IMR-90 (cell line): ENCODE results near the gene GARIN5A.

Experiments
- BHLHE40 ChIP-seq: fragments of 150-350 bp; IDR thresholded peaks from 2 replicates; pipeline ENCODE4 v1.6.1; 2016; ENCODE audit warnings: mild to moderate bottlenecking, low read depth, low read length
- CEBPB ChIP-seq: IDR thresholded peaks from 2 replicates; pipeline ENCODE4 v1.6.1; 2012; ENCODE audit warnings: low read depth, low read length, improper control_type of control experiment
- MAFK ChIP-seq: IDR thresholded peaks from 2 replicates; pipeline ENCODE4 v1.6.1; 2012; ENCODE audit warnings: low read depth, low read length, improper control_type of control experiment
- MXI1 ChIP-seq: IDR thresholded peaks from 2 replicates; pipeline ENCODE4 v1.6.1; 2012; ENCODE audit warnings: low read depth, mild to moderate bottlenecking, low read length, moderate library complexity, borderline replicate concordance
- NFE2L2 ChIP-seq: fragments of 150-350 bp; IDR thresholded peaks from 2 replicates; pipeline ENCODE4 v1.6.1; 2016; ENCODE audit warnings: low read depth, mild to moderate bottlenecking, low read length
- POLR2A ChIP-seq: IDR thresholded peaks from 2 replicates; pipeline ENCODE4 v1.6.1; 2012; ENCODE audit warnings: mild to moderate bottlenecking, low read depth, low read length
- RAD21 ChIP-seq: IDR thresholded peaks from 2 replicates; pipeline ENCODE4 v1.6.1; 2012; ENCODE audit warnings: low read length, improper control_type of control experiment
- USF2 ChIP-seq: fragments of 150-350 bp; IDR thresholded peaks from 2 replicates; pipeline ENCODE4 v1.6.1; 2017; ENCODE audit warnings: mild to moderate bottlenecking, antibody characterized with exemption, low read length, low read depth
- TF ChIP-seq, protein P1 (sequence below): conservative IDR thresholded peaks from 2 replicates; pipeline ENCODE4 v1.5.1; 2012; ENCODE audit warnings: mild to moderate bottlenecking, low read depth, low read length, improper control_type of control experiment
- TF ChIP-seq, protein P2 (sequence below): fragments of 150-350 bp; IDR thresholded peaks from 2 replicates; pipeline ENCODE4 v1.6.1; 2016; ENCODE audit warnings: low read depth, mild to moderate bottlenecking, low read length, moderate library complexity, borderline replicate concordance

GRCh38 chr19:50485284-50485955 lies 8.8 kb upstream of the GARIN5A start:
- TF ChIP-seq BHLHE40: no peak
- TF ChIP-seq, protein P1, sequence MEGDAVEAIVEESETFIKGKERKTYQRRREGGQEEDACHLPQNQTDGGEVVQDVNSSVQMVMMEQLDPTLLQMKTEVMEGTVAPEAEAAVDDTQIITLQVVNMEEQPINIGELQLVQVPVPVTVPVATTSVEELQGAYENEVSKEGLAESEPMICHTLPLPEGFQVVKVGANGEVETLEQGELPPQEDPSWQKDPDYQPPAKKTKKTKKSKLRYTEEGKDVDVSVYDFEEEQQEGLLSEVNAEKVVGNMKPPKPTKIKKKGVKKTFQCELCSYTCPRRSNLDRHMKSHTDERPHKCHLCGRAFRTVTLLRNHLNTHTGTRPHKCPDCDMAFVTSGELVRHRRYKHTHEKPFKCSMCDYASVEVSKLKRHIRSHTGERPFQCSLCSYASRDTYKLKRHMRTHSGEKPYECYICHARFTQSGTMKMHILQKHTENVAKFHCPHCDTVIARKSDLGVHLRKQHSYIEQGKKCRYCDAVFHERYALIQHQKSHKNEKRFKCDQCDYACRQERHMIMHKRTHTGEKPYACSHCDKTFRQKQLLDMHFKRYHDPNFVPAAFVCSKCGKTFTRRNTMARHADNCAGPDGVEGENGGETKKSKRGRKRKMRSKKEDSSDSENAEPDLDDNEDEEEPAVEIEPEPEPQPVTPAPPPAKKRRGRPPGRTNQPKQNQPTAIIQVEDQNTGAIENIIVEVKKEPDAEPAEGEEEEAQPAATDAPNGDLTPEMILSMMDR: no peak
- TF ChIP-seq USF2: no peak
- TF ChIP-seq MAFK: no peak
- no peak for TF ChIP-seq POLR2A
- no peak for TF ChIP-seq RAD21
- TF ChIP-seq CEBPB: no peak
- no peak for TF ChIP-seq NFE2L2
- TF ChIP-seq MXI1: no peak
- TF ChIP-seq, protein P2, sequence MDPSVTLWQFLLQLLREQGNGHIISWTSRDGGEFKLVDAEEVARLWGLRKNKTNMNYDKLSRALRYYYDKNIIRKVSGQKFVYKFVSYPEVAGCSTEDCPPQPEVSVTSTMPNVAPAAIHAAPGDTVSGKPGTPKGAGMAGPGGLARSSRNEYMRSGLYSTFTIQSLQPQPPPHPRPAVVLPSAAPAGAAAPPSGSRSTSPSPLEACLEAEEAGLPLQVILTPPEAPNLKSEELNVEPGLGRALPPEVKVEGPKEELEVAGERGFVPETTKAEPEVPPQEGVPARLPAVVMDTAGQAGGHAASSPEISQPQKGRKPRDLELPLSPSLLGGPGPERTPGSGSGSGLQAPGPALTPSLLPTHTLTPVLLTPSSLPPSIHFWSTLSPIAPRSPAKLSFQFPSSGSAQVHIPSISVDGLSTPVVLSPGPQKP: no peak
